CD4-positive, alpha-beta T cell treated with Interferon gamma for 1 hour (primary cell): ENCODE measurements around the gene HMCN2.

ENCODE experiments used
- DNase-seq: peaks from one replicate; pipeline ENCODE4 v3.0.0-alpha.2; 2020

HMCN2 gene

GRCh38 chr9:130478736-130479575 is 213.4 kb downstream of the HMCN2 start:
- no peak for DNase-seq

GRCh38 chr9:130479587-130479986 is 214.0 kb downstream of the HMCN2 start:
- no peak for DNase-seq

- no peak for DNase-seq
These were observed 215.1 kb downstream of the HMCN2 start for GRCh38 chr9:130480673-130481072.

- DNase-seq = no peak
These were observed 216.9 kb downstream of the HMCN2 start for GRCh38 chr9:130482463-130482862.

- no peak for DNase-seq
These were observed 217.9 kb downstream of the HMCN2 start for GRCh38 chr9:130483371-130483971.
